Measurements from ENCODE around the gene MAGI1.

The MAGI1 gene

DNA sequence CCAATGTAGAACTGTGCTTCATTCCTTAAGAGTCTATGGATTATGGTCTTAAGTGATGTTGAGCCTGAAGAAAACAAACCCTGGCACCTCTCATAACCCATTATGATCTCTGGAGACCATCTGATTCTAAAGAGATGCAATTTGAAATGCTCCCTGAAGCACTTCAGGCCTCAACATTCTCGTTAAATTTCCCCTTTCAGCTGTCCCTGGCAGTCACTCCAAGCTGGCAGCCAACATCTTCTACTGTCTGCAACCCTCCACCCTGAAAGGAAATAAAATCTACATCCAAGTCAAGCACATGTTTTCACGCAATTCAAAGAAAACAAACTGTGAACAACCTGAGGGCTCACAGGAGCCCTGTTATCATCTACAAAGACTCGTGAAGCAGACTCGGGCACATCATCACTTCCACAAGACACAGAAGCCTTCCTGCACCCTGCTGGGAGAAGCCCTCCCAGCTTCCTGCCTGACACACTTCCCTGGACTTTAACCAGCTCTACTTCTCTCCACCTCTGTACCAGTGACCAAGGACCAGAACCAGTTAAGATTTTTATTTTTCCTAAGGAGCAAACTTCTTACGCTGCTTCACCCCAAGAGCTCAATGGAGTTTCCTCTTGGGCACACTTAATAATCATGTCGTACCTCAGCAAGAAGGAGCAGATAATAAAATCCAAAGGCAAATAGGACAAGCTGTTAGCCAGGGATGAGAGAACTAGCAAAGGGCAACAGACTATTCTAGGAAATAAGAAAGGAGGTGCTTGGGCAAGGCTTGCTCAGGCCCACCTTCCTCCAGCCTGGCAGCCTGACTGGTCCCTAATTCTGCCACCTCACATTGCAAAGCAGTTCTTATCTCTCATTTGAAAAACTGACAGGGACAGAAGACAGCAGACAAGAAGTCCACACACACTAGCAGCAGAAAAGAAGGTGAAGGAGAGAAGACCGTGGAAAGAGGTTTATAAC, 67.1 kb downstream of the MAGI1 start:
- no peak for DNase-seq (ENCODE audit: low spot score)

DNA sequence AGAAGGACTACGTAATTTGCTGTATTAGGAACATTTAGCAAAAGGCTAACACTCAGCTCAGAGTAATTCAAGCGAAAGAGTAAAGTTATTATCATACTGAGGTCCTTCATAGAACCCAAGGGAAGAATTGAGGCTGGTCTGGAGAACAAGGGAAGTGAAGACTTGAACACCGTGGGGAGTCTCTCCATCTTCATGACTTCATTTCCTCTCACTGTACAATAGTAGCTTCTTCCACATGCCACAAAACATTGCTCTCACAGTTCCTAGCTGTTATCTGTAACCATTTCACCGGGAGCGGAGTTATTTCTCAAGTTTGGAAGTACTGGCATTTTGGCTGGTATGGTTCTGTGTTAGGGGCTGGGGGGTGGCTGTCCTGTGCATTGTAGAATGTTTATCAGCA, 69.7 kb downstream of the MAGI1 start:
- DNase-seq (ENCODE audit: low spot score) = no peak

DNA sequence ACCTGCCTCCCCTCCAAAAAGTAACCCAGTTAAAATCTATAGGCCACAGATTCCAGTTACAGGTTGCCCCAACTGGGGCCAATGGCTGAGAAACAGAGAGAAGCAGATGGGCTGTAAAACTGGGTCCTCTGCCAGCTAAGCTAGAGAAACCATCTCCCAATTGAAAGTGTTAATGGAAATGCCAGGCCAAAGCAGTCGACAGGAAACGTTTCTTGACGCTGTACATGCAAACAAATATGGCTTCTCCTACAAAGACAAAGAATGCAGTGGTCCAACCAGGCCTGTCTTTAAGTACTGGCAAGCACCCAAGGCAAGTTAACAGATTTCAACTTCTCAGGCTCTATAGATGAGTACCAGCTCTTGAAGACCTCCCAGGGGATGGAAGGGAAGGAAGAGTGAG, 71.3 kb downstream of the MAGI1 start:
- no peak for DNase-seq (ENCODE audit: low spot score)

DNA sequence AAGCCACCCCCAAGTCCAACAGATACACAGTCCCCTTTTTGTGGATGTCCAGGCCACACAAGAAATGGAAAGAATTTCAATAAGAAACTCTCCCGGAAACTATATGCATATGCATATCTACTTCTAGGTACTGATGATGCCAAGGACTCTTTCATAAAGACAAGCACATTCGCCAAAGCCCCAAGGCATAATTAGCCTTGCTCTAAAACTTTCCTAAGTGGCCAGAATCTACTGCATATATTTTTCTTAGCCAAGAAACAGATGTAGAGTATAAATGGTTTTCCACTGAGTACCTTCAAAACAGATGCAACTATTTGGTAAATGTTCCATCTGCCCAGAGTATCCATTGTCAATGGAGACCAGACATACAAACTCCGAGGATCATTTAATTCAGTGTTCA, 73.9 kb downstream of the MAGI1 start:
- no peak for DNase-seq (ENCODE audit: low spot score)

DNA sequence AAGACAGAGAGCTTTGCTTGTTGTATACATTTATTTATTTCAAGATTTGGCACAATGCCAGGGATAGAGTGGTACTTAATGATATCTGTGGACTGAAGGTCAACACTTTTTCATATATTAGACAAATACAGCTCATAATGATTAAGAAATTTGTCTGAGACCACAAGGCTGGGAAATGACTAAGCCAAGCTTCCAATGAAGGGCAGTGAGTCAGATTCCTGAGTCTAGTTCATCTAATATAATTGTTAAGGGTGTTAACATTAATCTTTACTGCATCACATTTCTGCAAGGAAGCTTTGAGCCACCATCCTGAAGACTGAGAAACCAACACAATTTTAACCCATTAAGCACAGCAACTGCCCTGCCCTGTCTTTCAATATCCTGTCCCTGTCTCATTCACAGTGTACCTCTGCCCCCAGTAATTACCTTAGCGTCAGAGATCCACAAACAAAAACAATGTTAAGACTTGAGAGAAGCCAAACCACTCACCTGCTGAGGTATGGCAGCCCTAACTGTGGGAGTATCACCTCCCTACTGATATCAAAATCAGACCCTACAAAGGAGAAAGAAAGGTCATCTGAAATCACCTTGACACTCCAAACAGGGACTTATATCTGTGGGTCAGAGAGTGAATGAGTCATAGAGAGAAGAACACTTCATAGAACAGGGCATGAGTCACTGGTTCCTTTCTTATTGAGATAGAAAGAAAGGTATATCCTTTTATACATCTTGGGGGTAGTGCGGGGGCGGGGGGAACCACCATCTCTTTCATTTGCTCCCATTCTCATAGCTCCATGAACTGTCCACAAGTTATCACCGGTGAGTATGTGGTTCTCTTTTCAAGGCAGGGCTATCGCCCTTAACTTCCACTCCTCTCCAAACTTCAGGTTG, 74.7 kb downstream of the MAGI1 start:
- no peak for DNase-seq (ENCODE audit: low spot score)

DNA sequence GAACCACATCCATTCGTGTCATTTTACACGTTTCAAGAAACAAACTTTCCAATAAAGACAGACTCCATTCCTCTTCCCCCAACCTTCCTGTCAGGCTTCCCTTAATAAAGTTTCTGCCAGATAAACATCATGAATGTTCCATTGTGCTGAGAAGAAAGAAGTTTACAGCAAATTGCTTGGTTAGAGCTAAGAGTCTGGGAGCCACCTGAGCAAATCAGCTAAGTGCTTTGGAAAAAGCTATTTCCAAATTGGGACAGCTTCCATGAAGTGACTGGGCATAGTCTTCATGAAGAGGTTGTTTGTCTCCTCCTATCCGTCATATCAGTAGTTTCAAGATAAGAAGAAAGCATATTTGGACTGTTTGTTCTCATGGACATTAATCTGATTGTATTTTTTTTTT, 77.0 kb downstream of the MAGI1 start:
- DNase-seq (ENCODE audit: low spot score) = no peak

DNA sequence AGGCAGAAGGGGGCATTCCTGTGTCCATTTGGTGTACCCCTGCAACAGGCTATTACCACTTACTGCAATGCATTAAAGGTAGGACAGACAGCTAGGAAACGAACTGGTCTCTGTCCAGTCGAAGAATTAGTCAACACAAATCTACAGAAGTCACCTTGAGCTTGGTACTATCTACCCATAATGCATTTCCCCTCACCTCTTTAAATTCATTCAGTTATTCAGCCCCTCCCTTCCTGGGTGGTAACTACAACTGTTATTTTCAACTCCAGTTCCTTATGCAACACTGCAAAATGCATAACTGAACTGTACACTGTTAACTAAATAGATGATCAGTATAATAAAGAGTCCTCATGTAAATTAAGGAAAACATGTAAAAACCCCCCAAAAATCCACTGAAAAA, 77.6 kb downstream of the MAGI1 start:
- no peak for DNase-seq (ENCODE audit: low spot score)

DNA sequence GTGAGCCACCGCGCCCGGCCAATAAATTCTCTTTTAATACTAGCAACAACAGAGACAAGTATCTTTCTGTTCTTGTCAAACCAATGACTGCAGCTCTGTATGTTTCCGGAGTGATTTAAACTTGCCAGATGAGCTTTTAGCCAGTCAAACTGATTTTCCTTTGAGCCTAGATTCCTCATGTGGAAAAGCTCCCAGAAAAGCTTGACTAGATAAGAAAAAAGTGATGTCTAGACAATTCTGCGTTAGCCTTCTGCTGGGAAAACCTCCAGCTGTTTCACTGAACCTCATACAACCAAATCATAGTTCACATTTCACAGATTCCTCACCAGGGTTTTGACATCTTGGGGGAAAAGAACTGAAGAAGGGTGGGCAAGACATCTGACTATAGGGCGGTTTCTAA, 78.6 kb downstream of the MAGI1 start:
- no peak for DNase-seq (ENCODE audit: low spot score)

DNA sequence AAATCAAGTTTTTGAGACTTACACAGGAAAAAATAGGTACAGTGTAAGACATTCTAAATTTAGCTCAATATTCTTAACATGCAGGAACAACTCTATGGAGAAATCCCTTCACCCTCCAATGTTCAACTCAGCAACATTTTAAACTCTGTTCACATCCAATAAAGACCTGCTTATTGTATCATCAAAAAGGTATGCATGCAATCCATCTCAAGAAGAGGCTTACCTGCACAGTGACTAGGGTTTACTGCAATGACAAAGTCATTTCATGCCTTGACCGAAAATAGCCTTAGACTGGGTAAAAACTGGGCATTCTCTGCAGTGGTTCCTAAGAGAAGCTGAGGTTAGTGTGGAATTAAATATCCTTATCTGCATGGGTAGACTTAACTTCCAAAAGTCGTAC, 80.5 kb downstream of the MAGI1 start:
- DNase-seq (ENCODE audit: low spot score) = no peak

DNA sequence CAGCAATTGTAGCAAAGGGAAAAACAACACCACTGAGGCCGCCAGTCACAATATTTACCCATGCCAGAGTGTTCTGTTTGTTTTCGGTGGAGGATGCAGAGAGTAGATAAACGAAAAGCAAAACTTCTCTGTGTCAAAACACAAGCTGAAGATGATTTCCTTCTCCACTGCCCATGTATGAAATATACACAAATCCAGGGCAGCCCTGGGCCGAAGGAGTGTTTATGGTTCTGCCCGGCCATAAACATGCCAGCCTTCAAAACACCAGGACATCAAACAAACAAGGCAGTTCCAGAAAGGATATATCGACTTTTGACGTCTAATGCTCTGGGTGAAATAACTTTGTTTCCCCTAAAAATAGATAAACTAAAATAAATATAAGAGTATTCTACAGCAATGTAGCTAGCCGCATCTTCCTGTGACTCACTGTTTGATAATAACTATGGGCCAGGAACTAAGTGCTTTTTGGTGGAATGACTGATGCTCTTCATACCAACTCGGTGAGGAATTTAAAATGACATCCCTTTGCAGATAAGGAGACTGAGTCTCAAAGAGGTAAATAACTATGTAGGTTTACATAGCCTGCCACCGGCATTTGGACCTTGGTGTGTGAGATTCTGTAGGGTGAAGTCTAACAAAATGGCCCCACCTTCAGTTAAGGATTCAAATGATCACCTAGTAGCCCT, 82.8 kb downstream of the MAGI1 start:
- no peak for DNase-seq (ENCODE audit: low spot score)

DNA sequence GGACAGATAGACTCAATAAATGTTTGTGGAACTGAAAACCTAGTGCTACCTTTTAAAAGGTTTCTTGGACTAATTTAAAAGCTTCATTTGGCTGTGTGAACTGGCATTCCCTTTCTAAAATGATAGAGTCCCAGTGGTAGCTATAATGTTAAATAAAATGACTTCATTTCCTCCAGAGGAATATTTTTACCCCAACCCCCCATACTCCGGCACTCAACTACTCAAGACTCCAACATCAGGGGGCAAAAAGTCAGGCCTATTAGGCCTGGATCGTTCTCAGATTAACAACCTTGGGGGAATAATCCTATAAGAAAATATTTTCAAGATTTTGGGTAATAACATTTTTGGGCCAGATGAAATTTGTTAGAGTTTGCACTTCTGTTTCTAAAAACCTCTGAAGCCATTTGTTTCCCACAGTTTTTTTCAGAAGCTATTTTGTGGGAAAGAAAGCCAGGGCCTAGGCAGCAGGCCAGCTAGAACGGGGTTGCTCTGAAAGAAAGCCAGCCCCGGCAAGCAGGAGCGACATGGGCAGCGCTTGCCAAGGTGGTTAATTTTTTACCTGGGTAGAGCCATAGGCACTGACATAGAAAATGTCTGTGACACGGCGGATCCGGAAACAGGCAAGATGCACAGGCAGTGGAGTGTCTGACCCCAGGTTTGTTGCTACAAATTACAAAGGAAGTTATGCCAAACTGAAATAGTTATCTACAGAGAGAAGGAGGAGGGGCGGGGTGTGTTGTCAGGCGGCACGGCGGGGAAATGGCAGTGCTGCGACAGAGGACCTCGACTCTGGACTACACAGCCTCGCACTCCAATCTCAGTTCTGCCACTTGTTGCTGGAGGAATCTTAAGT, 84.6 kb downstream of the MAGI1 start:
- DNase-seq (ENCODE audit: low spot score) = no peak

DNA sequence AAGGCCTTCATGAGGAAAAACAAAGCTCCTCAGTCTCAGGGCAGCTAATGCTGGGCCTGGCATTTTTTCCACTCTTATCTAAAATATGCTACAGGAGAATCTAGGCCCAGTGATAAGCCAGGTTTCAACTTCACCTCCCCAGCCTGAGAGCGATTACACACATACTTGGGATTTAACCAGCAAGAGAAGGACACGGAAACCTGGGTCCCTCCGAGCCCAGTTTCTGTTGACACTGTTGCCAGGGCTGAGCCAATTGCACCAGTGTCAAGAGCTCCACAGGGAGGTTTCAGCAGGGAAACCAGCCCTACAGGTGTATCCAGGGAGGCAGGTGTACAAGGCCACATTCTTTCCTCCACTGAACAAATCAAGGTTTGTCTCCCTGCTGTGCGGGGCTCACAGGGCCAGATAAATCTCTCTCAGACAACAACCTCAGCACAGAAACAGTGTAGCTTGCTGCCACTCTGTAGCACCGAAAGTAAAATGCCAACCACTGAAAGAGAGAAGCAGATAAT, 85.4 kb downstream of the MAGI1 start:
- DNase-seq (ENCODE audit: low spot score) = no peak

DNA sequence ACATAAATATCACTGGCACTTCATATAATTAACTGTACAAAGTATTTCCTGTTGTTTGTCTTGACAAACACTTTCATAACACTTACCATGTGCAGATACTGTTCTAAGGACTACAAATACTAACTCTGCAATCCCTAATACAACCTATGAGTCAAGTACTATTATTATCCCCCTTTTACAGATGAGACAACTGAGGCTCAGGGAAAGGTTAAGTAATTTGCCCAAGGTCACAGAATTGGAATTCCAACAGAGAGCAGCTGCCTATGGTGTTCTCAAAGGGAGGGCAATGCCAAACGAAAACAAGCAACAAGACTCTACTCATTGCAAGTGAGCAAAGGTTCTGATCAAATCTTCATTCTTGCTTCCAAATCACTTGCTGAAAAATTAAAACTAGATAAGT, 85.9 kb downstream of the MAGI1 start:
- DNase-seq (ENCODE audit: low spot score) = no peak

DNA sequence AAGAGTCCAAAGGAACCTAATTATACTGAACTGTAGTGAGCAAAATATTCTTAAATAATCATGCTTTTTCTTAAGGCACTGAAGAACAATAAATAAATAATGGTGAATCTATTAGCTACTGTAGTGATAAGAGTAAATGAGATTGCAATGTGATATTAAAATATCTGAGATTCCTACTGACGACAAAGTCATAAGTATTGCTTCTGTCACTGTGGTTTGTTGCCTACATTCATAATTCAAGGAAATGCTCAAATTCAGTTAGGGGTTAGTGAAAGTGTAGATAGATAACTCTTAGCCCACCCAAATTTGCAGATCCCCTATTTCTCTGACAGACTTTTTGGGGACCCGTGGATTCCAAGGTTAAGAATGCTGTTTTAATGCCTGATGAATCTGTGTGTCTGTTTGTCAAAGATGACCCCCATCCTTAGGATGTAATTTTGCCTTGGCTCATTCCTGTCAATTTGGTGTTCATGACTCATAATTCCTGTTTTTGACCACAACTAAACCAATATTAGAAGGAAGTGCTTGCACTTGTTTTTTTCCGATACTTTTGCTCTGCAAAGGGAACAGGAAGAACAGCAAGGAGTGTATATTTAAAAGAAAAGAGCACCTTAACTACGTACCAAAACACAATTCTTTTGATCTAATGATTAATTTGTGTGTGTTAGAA, 86.7 kb downstream of the MAGI1 start:
- DNase-seq (ENCODE audit: low spot score) = no peak

DNA sequence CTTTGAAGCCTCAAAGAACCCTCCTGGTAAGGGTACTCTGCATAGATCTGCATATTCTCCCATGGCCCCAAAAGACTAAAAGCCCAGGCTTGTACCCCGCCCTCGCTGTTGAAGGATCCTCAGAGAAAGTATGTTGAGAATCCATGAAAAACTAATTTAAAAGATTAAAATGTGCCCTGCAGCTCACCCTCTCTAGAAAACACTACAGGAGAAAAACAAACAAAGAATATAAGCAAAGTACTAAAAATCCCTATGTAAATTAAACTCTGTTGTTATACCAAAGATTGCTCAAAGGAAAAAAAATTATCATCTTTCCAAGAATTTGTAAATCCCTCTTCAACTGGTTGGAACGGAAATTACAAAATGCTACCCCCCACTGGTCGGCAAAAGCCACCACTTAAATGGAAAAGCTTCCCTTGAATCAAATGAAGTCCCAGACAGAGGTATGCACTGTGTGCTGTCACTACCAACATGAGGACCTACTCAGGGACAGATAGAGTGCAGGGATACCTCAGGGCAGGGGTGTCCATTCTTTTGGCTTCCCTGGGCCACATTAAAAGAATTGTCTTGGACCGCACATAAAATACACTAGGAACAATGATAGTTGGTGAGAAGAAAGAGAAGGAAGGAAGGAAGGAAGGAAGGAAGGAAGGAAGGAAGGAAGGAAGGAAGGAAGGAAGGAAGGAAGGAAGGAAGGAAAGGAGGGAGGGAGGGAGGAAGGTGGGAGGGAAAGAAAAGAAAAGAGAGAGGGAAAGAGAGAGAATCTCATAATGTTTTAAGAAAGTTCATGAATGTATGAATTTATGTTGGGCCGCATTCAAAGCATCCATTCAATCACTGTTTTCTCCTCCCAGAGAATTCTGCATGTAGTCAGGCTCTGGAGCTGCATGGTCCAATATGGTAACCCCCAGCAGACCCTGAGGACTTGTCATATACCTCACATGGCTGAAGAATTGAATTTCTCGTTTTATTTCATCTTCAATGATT, 88.1 kb downstream of the MAGI1 start:
- DNase-seq (ENCODE audit: low spot score) = no peak

DNA sequence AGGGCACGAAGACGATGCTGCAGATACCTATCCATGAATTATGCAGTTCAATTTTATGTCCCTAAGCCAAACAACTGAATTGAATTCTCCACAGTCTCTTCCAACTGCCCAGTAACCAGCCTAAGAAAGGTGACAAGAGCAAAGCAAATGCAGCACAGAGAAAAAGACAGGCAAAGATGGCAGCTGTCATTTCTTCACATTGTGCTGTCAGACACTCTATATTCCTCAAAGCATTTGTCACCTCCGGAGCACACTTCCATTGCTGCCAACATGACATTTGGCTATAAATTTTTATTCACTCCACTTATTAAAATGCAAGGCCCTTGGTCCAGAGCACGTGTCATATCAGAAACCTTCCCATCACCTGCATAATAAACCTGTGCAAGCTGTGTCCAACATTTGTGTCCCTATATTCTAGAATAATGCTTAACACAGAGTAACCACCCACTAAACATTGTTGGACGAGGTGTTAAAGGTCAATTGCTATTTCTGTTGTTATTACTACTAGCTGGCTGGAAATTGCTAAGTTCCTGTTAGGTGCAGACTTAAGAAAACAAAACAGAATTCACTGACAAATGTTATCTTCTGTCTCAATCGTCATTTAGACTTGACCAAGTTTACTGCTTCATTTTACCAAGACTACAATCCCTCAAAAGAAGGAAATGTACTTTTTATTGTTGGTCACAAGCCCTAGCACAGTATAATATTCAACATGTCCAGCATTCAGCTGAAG, 89.7 kb downstream of the MAGI1 start:
- no peak for DNase-seq (ENCODE audit: low spot score)

DNA sequence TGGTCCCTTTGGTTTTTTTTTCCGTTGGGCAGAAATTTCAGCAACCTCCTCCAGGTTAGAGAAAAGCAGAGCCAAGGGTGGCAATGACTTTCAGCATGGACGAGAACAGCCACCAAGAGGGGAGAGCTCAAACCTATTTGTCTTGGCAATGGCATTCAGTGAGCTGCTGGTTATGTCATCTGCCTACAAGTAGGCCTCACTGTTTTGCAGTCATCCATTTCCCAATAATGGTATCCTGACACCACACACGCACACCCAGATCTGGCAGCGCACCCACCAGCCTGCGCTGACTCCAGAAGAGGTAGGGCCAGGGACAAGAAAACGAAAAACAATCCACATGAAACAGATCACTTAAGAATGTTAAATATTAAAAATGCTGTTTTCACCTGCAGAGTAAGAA, 92.3 kb downstream of the MAGI1 start:
- no peak for DNase-seq (ENCODE audit: low spot score)

DNA sequence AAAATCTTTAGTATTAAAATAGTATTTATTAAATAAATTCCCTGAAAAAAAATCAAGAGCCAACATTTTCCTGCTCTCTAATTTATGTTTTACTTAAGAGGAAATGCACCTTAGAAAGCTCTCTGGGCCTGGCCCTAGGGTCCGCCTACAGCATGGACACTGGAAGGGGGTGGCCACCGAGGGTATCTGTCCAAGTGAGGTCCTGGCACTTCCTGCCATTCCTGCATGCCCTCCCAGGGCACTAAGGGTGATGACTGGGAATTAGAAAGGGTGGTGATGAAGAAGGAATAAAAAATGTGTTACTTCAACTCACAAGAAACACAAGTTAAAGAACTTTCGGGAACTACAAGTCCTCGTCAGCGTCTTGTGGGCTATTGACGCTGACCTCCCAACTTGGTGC, 92.8 kb downstream of the MAGI1 start:
- DNase-seq (ENCODE audit: low spot score) = no peak

DNA sequence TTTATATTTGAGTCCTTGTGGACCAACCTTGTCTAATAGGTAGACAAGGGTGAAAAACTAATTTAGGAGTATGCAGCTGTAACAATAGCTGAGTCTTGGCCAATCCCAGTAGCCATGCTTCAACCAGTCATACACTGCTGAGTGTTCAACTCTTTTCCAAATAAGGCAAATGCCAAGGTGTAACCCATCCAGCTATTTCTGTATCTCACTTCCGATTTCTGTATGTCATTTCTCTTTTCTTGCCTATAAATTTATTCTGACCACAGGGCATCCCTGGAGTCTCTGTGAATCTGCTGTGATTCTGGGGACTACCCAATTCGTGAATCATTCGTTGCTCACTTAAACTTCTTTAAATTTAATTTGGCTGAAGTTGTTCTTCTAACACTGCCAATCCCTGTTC, 93.2 kb downstream of the MAGI1 start:
- no peak for DNase-seq (ENCODE audit: low spot score)

All from hematopoietic multipotent progenitor cell treated with erythropoietin and hydrocortisone succinate and interleukin-3 and kit ligand, for 17 days (in vitro differentiated cells).